ES-I3 (cell line): Measurements from ENCODE around the gene ZMYM2.

Experiments used
- H3K36me3 ChIP-seq: 2 replicates; pipeline ENCODE4 v1.6.1; 2013; ENCODE audit warnings: mild to moderate bottlenecking, low read length, control low read depth, moderate library complexity; ENCODE audit not compliant: insufficient read depth
- H3K4me1 ChIP-seq: 2 replicates; pipeline ENCODE4 v1.6.1; 2013; ENCODE audit warnings: mild to moderate bottlenecking, control low read depth, low read length; ENCODE audit not compliant: insufficient read depth
- H3K9ac ChIP-seq: 2 replicates; pipeline ENCODE4 v1.6.1; 2013; ENCODE audit warnings: low read depth, mild to moderate bottlenecking, low read length, moderate library complexity
- H3K9me3 ChIP-seq: 2 replicates; pipeline ENCODE4 v1.6.1; 2013; ENCODE audit warnings: mild to moderate bottlenecking, low read length, moderate library complexity; ENCODE audit not compliant: control insufficient read depth, insufficient read depth

Gene ZMYM2

DNA sequence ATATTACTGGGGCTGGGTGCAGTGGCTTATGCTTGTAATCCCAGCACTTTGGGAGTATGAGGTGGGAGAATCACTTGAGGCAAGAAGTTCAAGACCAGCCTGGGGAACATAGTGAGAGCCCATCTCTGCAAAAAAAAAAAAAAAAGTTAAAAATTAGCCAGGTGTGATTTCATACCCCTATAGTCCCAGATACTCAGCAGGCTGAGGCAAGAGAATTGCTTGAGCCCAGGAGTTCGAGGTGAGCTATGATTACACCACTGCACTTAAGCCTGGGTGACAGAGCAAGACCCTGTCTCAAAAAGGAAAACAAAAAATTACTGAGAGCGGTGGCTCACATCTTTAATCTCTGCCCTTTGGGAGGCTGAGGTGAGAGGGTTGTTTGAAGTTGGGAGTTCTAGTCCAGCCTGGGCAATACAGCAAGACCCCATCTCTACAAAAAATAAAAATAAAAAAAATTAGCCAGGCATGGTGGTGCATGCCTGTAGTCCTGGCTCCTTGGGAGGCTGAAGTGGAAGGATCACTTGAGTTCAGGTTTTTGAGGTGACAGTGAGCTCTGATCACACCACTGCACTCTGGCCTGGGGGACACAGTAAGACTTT, 87.5 kb downstream of the ZMYM2 start:
- peaks cover 8% of the 10 kb centered on the region for H3K4me1 ChIP-seq
- H3K9me3 ChIP-seq = no peaks in the 10 kb centered on the region
- H3K36me3 ChIP-seq = peaks cover 6% of the 10 kb centered on the region; the same call in 1 of the 2 replicates
- H3K9ac ChIP-seq = no peak overlapping the region

DNA sequence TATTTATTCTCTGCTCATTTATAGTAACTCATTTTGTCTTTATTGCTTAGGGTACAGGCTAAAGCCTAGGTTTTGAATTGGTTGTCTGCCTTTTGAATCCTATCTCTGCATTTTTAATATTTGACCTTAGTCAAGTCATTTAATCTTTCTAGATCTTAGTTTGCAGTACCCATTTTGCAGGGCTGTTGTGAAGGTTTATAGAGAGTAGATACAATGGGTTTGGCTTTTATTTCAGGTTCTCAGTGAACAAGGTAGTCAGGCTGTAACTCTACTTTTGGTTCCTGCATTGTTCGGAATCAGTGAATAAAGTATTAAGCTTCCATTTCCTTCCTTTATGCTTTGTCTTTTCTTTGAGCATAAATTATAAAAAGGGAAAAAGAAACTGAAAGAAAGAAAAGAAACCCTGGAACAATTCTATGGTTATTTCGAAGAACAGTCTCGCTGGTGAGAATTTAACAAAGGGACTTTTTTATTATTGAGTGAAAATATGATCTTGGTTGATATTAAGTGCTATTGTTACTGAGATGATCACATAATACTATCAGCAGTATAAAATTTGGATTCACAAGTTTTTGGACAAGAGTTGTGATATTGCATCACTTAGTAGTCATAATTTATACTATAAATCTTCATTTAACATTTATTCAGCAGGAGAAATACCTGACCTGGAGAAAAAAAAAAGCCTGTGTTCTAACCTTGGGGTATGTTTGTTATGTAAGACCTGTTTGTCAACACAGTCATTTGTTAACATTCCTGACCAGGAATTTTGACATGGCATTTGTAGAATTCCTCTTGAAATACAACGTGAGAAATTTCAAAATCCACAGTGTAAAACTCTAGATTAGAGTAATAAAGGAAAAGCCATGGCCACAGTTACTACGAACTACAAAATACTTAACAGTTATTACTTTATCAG, 91.3 kb downstream of the ZMYM2 start:
- Histone ChIP-seq H3K4me1 (peaks cover 16% of the 10 kb centered on the region), H3K9ac (no peak overlapping the region), H3K36me3 (no peaks in the 10 kb centered on the region), H3K9me3 (no peaks in the 10 kb centered on the region)

DNA sequence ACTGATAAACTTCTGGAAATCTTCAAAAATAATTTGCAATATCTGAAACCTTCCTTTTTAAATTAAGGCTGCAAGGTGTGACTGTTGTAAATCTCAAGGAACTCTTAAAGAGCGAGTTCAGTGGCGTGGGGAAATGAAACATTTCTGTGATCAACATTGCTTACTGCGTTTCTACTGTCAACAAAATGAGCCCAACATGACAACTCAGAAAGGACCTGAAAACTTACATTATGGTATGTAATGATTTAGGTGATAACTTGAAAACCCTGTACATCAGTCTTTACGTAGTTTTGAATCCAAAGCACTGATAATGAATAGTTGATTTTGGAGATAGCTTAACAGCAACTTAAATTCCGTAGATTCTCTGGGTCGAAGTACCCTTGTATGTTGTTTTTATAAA, 92.8 kb downstream of the ZMYM2 start:
- Histone ChIP-seq H3K9ac (no peak overlapping the region), H3K4me1 (peaks cover 27% of the 10 kb centered on the region), H3K36me3 (no peaks in the 10 kb centered on the region), H3K9me3 (no peaks in the 10 kb centered on the region)

DNA sequence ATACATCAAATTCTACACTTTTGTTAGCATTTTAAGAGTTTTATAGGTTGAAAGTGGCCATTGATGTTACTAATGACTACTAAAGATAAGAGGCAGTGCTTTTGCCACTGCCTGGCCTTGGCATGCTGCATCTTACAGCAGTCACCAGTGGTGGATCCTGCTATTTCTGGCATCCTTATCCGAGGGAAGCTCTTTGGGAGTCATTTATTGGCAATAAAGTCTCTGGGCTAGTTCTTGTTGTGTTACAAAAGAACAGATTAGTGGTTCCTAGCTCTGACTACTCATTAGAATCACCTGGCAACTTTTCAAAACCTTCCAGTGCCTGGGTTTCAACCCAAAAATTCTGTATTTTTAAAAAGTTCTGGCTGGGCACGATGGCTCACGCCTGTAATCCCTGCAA, 94.5 kb downstream of the ZMYM2 start:
- Histone ChIP-seq H3K9me3 (no peaks in the 10 kb centered on the region), H3K4me1 (peaks cover 27% of the 10 kb centered on the region), H3K36me3 (no peaks in the 10 kb centered on the region), H3K9ac (no peak overlapping the region)

DNA sequence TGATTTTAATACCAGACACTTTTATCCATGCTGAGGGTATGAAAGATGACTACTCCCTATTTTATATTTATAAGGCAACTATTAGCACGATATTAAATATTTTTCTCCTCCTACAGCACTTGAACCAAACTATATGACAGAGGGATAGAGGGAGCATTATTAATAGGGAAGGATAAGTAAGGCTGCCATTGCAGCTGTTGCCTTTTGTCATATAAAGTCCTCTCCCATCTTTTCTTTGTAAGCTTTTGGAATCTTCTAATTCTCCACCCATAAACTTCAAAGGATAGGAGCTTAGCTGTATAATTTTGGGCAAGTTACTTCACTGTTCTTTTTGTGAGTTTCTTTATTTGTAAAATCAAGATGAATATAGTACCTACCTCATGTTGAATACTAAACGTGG, 95.4 kb downstream of the ZMYM2 start:
- Histone ChIP-seq H3K4me1 (peaks cover 27% of the 10 kb centered on the region), H3K9ac (no peak overlapping the region), H3K9me3 (no peaks in the 10 kb centered on the region), H3K36me3 (peaks cover 4% of the 10 kb centered on the region; the same call in 1 of the 2 replicates)

DNA sequence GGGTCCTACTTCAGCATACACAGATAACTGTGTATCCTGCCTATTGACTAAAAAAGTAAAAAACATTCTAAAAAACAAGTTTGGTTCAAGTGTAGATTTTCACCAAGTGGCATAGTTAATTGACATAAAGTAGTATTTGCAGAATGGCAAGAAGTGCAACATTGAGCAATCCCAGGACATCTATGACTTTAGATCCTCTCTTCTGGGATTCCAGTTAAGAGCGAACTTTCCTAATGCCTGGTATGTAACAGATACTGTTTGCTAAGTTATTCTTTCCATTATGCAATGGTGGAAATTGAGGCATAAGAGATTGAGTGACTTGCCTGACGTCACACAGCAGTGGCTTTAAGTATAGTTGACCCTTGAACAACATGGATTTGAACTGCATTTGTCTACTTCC, 96.1 kb downstream of the ZMYM2 start:
- H3K36me3 ChIP-seq = peaks cover 8% of the 10 kb centered on the region; the same call in 1 of the 2 replicates
- H3K4me1 ChIP-seq = peaks cover 24% of the 10 kb centered on the region; the same call in 1 of the 2 replicates
- no peak overlapping the region for H3K9ac ChIP-seq
- no peaks in the 10 kb centered on the region for H3K9me3 ChIP-seq

DNA sequence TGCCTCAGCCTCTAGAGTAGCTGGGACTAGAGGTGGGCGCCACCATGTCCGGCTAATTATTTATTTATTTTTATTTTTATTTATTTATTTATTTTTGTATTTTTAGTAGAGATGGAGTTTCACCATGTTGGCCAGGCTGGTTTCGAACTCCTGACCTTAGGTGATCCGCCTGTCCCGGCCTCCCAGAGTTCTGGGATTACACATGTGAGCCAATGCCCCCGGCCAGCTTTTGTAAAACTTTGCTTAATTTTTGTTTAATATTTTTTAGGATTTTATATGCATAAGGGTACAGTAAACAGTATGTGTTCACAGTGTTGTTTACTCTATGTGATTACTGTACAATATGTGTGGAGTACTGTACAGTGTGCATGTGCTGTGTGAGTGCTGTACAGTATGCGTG, 98.7 kb downstream of the ZMYM2 start:
- no peaks in the 10 kb centered on the region for H3K9me3 ChIP-seq
- peaks cover 12% of the 10 kb centered on the region for H3K36me3 ChIP-seq
- H3K4me1 ChIP-seq = peaks cover 19% of the 10 kb centered on the region; the same call in 1 of the 2 replicates
- H3K9ac ChIP-seq = no peak overlapping the region

DNA sequence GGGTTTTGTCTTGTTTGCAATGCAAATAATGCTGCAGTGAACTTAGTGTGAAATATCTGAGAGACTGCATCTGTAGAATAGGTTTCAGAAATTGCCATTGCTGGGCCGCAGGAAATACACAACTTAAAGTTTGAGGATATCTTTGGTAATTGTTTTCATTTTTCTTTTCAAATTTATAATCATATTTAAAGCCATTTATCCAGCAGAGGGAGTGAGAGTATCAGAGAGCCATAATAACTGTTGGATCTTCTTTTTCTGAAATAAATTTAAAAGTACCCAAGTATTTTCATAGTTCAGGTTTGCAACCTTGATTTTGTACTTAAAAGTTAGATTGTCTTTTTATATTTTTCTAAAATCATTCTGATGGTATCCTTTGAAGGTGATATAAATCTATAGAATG, 99.4 kb downstream of the ZMYM2 start:
- peaks cover 12% of the 10 kb centered on the region for H3K36me3 ChIP-seq
- peaks cover 19% of the 10 kb centered on the region; the same call in 1 of the 2 replicates for H3K4me1 ChIP-seq
- no peak overlapping the region for H3K9ac ChIP-seq
- H3K9me3 ChIP-seq = no peaks in the 10 kb centered on the region

DNA sequence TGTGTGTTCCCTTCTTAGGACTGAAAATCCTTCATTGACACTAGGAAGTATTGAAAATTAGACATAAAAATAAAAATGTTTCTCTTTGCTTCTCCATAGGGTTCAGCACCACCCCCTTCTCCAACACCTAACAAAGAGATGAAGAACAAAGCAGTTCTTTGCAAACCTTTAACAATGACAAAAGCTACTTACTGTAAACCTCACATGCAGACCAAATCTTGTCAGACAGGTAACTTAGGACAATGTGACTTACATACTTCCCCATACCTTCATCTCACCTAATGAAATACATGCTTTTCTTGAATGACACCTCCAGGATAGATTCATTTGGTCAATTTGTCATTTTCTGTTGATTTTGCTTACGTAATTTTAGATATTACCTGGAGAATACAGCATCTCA, 99.9 kb downstream of the ZMYM2 start:
- H3K4me1 ChIP-seq = peaks cover 19% of the 10 kb centered on the region; the same call in 1 of the 2 replicates
- no peaks in the 10 kb centered on the region for H3K9me3 ChIP-seq
- H3K9ac ChIP-seq = no peak overlapping the region
- H3K36me3 ChIP-seq = peaks cover 12% of the 10 kb centered on the region

DNA sequence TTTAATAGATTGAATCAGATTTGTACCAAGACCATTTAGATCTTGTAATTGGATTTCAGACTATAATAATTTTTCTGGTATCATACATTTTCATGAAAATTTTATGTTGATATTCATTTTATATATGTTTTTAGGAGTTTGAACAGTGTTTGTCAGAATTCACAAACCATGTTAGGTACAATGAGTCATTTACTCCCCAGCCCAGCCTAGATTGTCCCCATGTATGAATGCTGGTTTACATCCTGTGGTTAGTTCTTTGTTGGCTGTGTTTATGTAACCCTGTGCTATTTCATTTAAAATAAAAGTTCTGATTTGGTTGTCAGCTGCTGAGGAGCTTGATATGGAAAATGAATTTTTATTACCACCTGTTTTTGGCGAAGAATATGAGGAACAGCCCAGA, 105.6 kb downstream of the ZMYM2 start:
- Histone ChIP-seq H3K9me3 (no peaks in the 10 kb centered on the region), H3K36me3 (peaks cover 20% of the 10 kb centered on the region), H3K4me1 (no peaks in the 10 kb centered on the region), H3K9ac (no peak overlapping the region)

DNA sequence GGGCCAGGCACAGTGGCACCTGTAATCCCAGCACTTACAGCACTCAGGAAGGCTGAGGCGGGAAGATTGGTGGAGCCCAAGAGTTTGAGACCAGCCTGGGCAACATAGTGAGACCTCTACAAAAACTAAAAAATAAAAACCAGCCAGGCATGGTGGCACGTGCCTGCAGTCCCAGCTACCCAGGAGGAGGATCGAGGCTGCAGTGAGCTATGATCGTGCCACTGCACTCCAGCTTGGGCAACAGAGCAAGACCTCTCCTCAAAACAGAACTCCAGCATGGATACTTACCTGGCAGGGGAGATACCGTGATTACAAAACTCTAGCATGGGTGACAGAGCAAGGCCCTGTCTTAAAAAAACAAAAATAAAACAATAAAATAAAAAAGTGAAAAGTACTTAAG, 107.0 kb downstream of the ZMYM2 start:
- Histone ChIP-seq H3K4me1 (no peaks in the 10 kb centered on the region), H3K9ac (no peak overlapping the region), H3K9me3 (no peaks in the 10 kb centered on the region), H3K36me3 (peaks cover 12% of the 10 kb centered on the region; the same call in 1 of the 2 replicates)

DNA sequence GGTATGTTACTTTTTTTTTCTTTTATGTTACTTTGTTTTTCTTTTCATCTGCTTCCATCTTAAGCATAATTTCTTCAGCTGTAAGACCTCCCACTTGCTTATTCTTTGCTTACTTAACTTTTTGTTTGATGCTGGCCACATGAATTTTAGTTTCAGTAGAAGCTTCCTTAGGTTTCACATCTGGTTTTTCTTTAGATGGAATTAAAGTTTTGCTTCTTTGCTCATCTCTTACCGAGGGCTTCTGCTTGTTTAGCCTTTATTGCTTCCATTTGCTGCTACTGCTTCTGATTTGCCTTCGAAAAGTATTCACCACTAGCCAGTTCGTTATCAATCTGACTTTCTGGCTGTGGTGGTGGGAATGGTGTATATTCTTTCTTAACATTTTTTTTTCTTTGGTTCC, 111.4 kb downstream of the ZMYM2 start:
- Histone ChIP-seq H3K4me1 (no peaks in the 10 kb centered on the region), H3K9ac (no peak overlapping the region), H3K36me3 (peaks cover 20% of the 10 kb centered on the region), H3K9me3 (no peaks in the 10 kb centered on the region)

DNA sequence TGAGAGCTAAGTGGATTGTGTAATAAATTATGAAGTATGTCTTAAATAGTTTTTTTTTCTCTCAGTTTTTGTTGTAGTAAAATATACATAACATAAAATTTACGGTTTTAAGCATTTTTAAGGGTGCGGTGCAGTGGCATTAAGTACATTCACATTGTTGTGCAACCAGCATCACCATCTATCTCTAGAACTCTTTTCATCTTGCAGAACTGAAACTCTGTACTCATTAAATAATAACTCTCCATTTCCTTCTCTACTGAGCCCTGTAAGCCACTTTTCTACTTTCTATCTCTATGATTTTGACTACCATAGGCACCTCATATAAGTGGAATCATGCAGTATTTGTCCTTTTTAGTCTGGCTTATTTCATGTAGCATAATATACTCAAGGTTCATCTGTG, 115.2 kb downstream of the ZMYM2 start:
- no peak overlapping the region for H3K9ac ChIP-seq
- H3K36me3 ChIP-seq = peaks cover 19% of the 10 kb centered on the region
- no peaks in the 10 kb centered on the region for H3K4me1 ChIP-seq
- H3K9me3 ChIP-seq = no peaks in the 10 kb centered on the region

DNA sequence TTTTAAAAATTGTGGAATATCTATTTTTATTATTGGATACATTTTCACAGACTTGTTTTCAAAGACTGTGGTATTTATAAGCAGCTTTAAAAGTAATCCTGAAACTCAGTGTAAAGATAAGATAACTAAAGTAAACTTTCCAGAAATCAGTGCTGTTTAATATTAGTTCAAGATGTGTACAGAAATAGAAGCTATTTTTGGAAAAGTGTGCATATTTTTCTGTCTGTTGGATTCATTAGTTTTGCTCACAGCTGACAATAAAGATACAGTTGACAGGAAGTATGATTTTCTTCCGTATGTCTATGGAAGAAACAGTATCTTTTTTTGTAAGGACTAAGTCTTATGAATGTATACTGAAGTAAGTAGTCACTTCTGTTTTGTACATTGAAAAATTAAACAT, 116.4 kb downstream of the ZMYM2 start:
- no peaks in the 10 kb centered on the region for H3K4me1 ChIP-seq
- no peak overlapping the region for H3K9ac ChIP-seq
- no peaks in the 10 kb centered on the region for H3K9me3 ChIP-seq
- H3K36me3 ChIP-seq = peaks cover 19% of the 10 kb centered on the region

DNA sequence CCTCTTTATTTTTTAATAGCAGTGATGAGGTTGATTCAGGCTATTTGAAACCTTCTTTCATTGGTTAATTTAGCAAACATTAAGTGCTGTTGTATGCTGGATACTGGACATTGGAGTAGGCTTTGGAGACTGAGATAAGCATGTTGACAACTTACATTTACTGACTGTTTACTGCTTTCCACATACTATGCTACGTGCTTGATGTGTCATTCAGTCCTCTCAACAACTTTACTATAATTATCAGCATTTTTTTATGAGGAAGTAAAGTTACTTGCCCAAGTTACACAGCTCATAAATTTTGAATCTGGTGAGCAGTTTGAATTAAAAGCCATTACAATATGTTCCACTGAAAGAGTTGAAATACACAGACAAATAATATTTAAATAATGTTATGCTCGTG, 118.6 kb downstream of the ZMYM2 start:
- H3K36me3 ChIP-seq = peaks cover 10% of the 10 kb centered on the region; the same call in 1 of the 2 replicates
- no peak overlapping the region for H3K9ac ChIP-seq
- H3K9me3 ChIP-seq = no peaks in the 10 kb centered on the region
- H3K4me1 ChIP-seq = no peaks in the 10 kb centered on the region
